HEK293 (cell line): ENCODE results near the gene ZNF319.
A peak's percentile ranks its signal among the peaks of the same experiment; 100 is the strongest.

Experiments used
- CTCF ChIA-PET: fragments of 350-600 bp; formaldehyde crosslinking; extraction: SDS; loops from one replicate; lab custom pipeline; 2021; ENCODE audit warnings: antibody characterized with exemption; lab: Yijun Ruan, JAX
- POLR2A ChIA-PET: fragments of 300-600 bp; formaldehyde crosslinking; extraction: SDS; loops from one replicate; lab custom pipeline; 2020; ENCODE audit warnings: antibody characterized with exemption, inconsistent platforms; lab: Yijun Ruan, JAX
- H3K27ac ChIP-seq: fragments of 200-500 bp; sonication (Bioruptor generic); 2 replicates; pipeline ENCODE4 v1.5.1; 2014; ENCODE audit warnings: low read depth, low read length, control low read depth, inconsistent platforms; ENCODE audit errors: extremely low read depth
- H3K36me3 ChIP-seq, 2 experiments: fragments of 200-500 bp in 1 of 2; sonication (Bioruptor generic) in 1 of 2; 1 replicate in 1 of 2; 2 replicates in 1 of 2; pipeline ENCODE4 v1.5.1; 2014 to 2017; ENCODE audit warnings: inconsistent platforms in 2 of 2, low read length in 2 of 2; ENCODE audit not compliant: control insufficient read depth in 2 of 2, insufficient read depth in 1 of 2
- H3K4me1 ChIP-seq: fragments of 200-500 bp; sonication (Bioruptor generic); 2 replicates; pipeline ENCODE4 v1.5.1; 2014; ENCODE audit warnings: mild to moderate bottlenecking, low read length, inconsistent platforms; ENCODE audit not compliant: control insufficient read depth, insufficient read depth
- H3K4me3 ChIP-seq: 2 replicates; pipeline ENCODE4 v1.5.1; 2011; ENCODE audit warnings: low read depth, mild to moderate bottlenecking, control low read depth, low read length, moderate library complexity
- H3K9me3 ChIP-seq: fragments of 200-500 bp; sonication (Bioruptor generic); 2 replicates; pipeline ENCODE4 v1.5.1; 2014; ENCODE audit warnings: low read depth, low read length, inconsistent platforms; ENCODE audit not compliant: control insufficient read depth, insufficient read depth
- GFI1B ChIP-seq: fragments of 450-650 bp; formaldehyde crosslinking; IDR thresholded peaks from 2 replicates; pipeline ENCODE4 v1.5.1; 2016; ENCODE audit warnings: missing biosample characterization, missing genetic modification characterization
- GLIS2 ChIP-seq: fragments of 450-650 bp; formaldehyde crosslinking; IDR thresholded peaks from 2 replicates; pipeline ENCODE4 v1.5.1; 2016; ENCODE audit warnings: missing biosample characterization, missing genetic modification characterization
- INSM2 ChIP-seq: fragments of 450-650 bp; formaldehyde crosslinking; IDR thresholded peaks from 2 replicates; pipeline ENCODE4 v1.5.1; 2016; ENCODE audit warnings: missing biosample characterization, missing genetic modification characterization
- KLF16 ChIP-seq: fragments of 450-650 bp; formaldehyde crosslinking; IDR thresholded peaks from 2 replicates; pipeline ENCODE4 v1.5.1; 2017; ENCODE audit warnings: missing biosample characterization, missing genetic modification characterization
- KLF7 ChIP-seq: fragments of 450-650 bp; formaldehyde crosslinking; IDR thresholded peaks from 2 replicates; pipeline ENCODE4 v1.5.1; 2016; ENCODE audit warnings: missing biosample characterization, missing genetic modification characterization, borderline replicate concordance
- KLF8 ChIP-seq: fragments of 450-650 bp; formaldehyde crosslinking; IDR thresholded peaks from 2 replicates; pipeline ENCODE4 v1.5.1; 2016; ENCODE audit warnings: missing biosample characterization, missing genetic modification characterization
- MEIS1 ChIP-seq: sonication (generic); formaldehyde crosslinking; IDR thresholded peaks from 2 replicates; pipeline ENCODE4 v1.8.1; 2022; ENCODE audit warnings: missing genetic modification reagents, mild to moderate bottlenecking, borderline replicate concordance
- MYNN ChIP-seq: fragments of 450-650 bp; formaldehyde crosslinking; IDR thresholded peaks from 2 replicates; pipeline ENCODE4 v1.5.1; 2016; ENCODE audit warnings: missing biosample characterization, missing genetic modification characterization, borderline replicate concordance
- OVOL3 ChIP-seq: fragments of 450-650 bp; formaldehyde crosslinking; IDR thresholded peaks from 2 replicates; pipeline ENCODE4 v1.5.1; 2016; ENCODE audit warnings: missing biosample characterization, missing genetic modification characterization
- PRDM4 ChIP-seq: fragments of 450-650 bp; formaldehyde crosslinking; IDR thresholded peaks from 2 replicates; pipeline ENCODE4 v1.5.1; 2017; ENCODE audit warnings: missing biosample characterization, missing genetic modification characterization
- RBAK ChIP-seq: fragments of 450-650 bp; formaldehyde crosslinking; IDR thresholded peaks from 2 replicates; pipeline ENCODE4 v1.5.1; 2016; ENCODE audit warnings: missing biosample characterization, missing genetic modification characterization
- SETDB1 ChIP-seq: IDR thresholded peaks from one replicate; pipeline ENCODE4 v1.6.1; 2017; ENCODE audit warnings: mild to moderate bottlenecking, low read length, moderate library complexity, mixed read lengths; ENCODE audit not compliant: insufficient read length
- WT1 ChIP-seq: fragments of 450-650 bp; formaldehyde crosslinking; IDR thresholded peaks from 2 replicates; pipeline ENCODE4 v1.5.1; 2016; ENCODE audit warnings: missing biosample characterization, missing genetic modification characterization
- ZFHX2 ChIP-seq: fragments of 450-650 bp; formaldehyde crosslinking; conservative IDR thresholded peaks from 2 replicates; pipeline ENCODE4 v1.5.1; 2016; ENCODE audit warnings: missing biosample characterization, missing genetic modification characterization
- ZIC2 ChIP-seq: fragments of 450-650 bp; formaldehyde crosslinking; IDR thresholded peaks from 2 replicates; pipeline ENCODE4 v1.5.1; 2016; ENCODE audit warnings: missing biosample characterization, missing genetic modification characterization
- ZNF114 ChIP-seq: fragments of 450-650 bp; formaldehyde crosslinking; IDR thresholded peaks from 2 replicates; pipeline ENCODE4 v1.5.0; 2017; ENCODE audit warnings: missing biosample characterization, missing genetic modification characterization
- ZNF18 ChIP-seq: fragments of 450-650 bp; formaldehyde crosslinking; IDR thresholded peaks from 2 replicates; pipeline ENCODE4 v1.5.1; 2016; ENCODE audit warnings: missing biosample characterization, missing genetic modification characterization
- ZNF221 ChIP-seq: fragments of 450-650 bp; formaldehyde crosslinking; IDR thresholded peaks from 2 replicates; pipeline ENCODE4 v1.5.1; 2017; ENCODE audit warnings: missing biosample characterization, missing genetic modification characterization, borderline replicate concordance
- ZNF239 ChIP-seq: fragments of 450-650 bp; formaldehyde crosslinking; IDR thresholded peaks from 2 replicates; pipeline ENCODE4 v1.5.1; 2016; ENCODE audit warnings: missing biosample characterization, missing genetic modification characterization
- ZNF302 ChIP-seq: fragments of 450-650 bp; formaldehyde crosslinking; IDR thresholded peaks from 2 replicates; pipeline ENCODE4 v1.5.1; 2016; ENCODE audit warnings: missing biosample characterization, missing genetic modification characterization, low read depth
- ZNF37A ChIP-seq: fragments of 450-650 bp; IDR thresholded peaks from 2 replicates; pipeline ENCODE4 v1.5.1; 2018; ENCODE audit warnings: missing biosample characterization, missing genetic modification characterization
- ZNF558 ChIP-seq: fragments of 450-650 bp; formaldehyde crosslinking; IDR thresholded peaks from 2 replicates; pipeline ENCODE4 v1.5.1; 2016; ENCODE audit warnings: missing biosample characterization, missing genetic modification characterization
- ZNF560 ChIP-seq: fragments of 450-650 bp; formaldehyde crosslinking; IDR thresholded peaks from 2 replicates; pipeline ENCODE4 v1.5.1; 2017; ENCODE audit warnings: missing biosample characterization, missing genetic modification characterization, borderline replicate concordance
- ZNF645 ChIP-seq: fragments of 450-650 bp; formaldehyde crosslinking; IDR thresholded peaks from 2 replicates; pipeline ENCODE4; 2016; ENCODE audit warnings: missing biosample characterization, missing genetic modification characterization
- ZNF658 ChIP-seq: fragments of 450-650 bp; formaldehyde crosslinking; IDR thresholded peaks from 2 replicates; pipeline ENCODE4; 2016; ENCODE audit warnings: missing biosample characterization, missing genetic modification characterization
- ZNF660 ChIP-seq: fragments of 450-650 bp; IDR thresholded peaks from 2 replicates; pipeline ENCODE4 v1.5.1; 2018; ENCODE audit warnings: missing biosample characterization, mild to moderate bottlenecking, missing genetic modification characterization
- ZNF664 ChIP-seq: fragments of 450-650 bp; formaldehyde crosslinking; IDR thresholded peaks from 2 replicates; pipeline ENCODE4 v1.5.1; 2016; ENCODE audit warnings: missing biosample characterization, missing genetic modification characterization
- ZNF692 ChIP-seq: fragments of 450-650 bp; formaldehyde crosslinking; IDR thresholded peaks from 2 replicates; pipeline ENCODE4 v1.5.1; 2016; ENCODE audit warnings: missing biosample characterization, missing genetic modification characterization
- ZNF777 ChIP-seq: fragments of 450-650 bp; formaldehyde crosslinking; IDR thresholded peaks from 2 replicates; pipeline ENCODE4 v1.5.1; 2017; ENCODE audit warnings: missing biosample characterization, missing genetic modification characterization, borderline replicate concordance
- ZNF843 ChIP-seq: fragments of 450-650 bp; formaldehyde crosslinking; IDR thresholded peaks from 2 replicates; pipeline ENCODE4 v1.5.1; 2016; ENCODE audit warnings: missing biosample characterization, missing genetic modification characterization
- ZSCAN30 ChIP-seq: fragments of 450-650 bp; IDR thresholded peaks from 2 replicates; pipeline ENCODE4 v1.5.1; 2018; ENCODE audit warnings: missing biosample characterization, mild to moderate bottlenecking, missing genetic modification characterization, moderate library complexity
- ZXDB ChIP-seq: fragments of 450-650 bp; formaldehyde crosslinking; IDR thresholded peaks from 2 replicates; pipeline ENCODE4 v1.5.1; 2016; ENCODE audit warnings: missing biosample characterization, missing genetic modification characterization

The ZNF319 gene

GRCh38 chr16:57984443-57985203 is 15.8 kb downstream of the ZNF319 start (continued):
- TF ChIP-seq ZNF645 (tag by site-specific recombination) (no peak), ZNF843 (tag by site-specific recombination) (no peak), ZNF37A (tag by site-specific recombination) (no peak), ZNF114 (tag by site-specific recombination) (no peak), GLIS2 (no peak), ZNF18 (tag by site-specific recombination) (no peak), ZFHX2 (tag by site-specific recombination) (peak; percentile 62), PRDM4 (tag by site-specific recombination) (no peak), MYNN (tag by site-specific recombination) (no peak), ZNF660 (no peak), ZNF302 (tag by site-specific recombination) (no peak), ZNF664 (no peak), ZNF560 (tag by site-specific recombination) (no peak), SETDB1 (no peak), KLF16 (peak; percentile 51; the same call in 1 of the 2 replicates), ZNF777 (no peak), ZXDB (tag by site-specific recombination) (no peak), OVOL3 (tag by site-specific recombination) (no peak), INSM2 (no peak), ZNF239 (tag by site-specific recombination) (no peak)

- ChIA-PET CTCF (interaction anchor here (1.6 kb wide), 1 partner anchor 18 kb away, joined by 3 read pairs; the partner anchor contains the start of gene ZNF319), POLR2A (no interaction called here)
- Histone ChIP-seq H3K27ac (no peak overlapping the region), H3K4me1 (no peaks in the 10 kb centered on the region; the same call in 1 of the 2 replicates), H3K4me3 (no peak overlapping the region), H3K9me3 (no peaks in the 10 kb centered on the region), H3K36me3 (no peaks in the 10 kb centered on the region)
- TF ChIP-seq ZNF221 (tag by site-specific recombination) (no peak), KLF8 (tag by site-specific recombination) (no peak), MEIS1 (CRISPR knock-in tag) (no peak), GFI1B (tag by site-specific recombination) (no peak), ZIC2 (tag by site-specific recombination) (no peak), RBAK (no peak), ZNF692 (tag by site-specific recombination) (no peak), KLF7 (tag by site-specific recombination) (no peak), ZNF658 (no peak), ZNF558 (no peak), ZNF664 (no peak), WT1 (tag by site-specific recombination) (no peak), ZSCAN30 (tag by site-specific recombination) (no peak)
These were observed 18.1 kb downstream of the ZNF319 start for GRCh38 chr16:57982385-57982784.
